Fibroblast of mammary gland (primary cell): ENCODE results near the gene DYNC1LI2.

ENCODE experiments used
- DNase-seq: peaks from one replicate; pipeline ENCODE4 v3.0.0-alpha.2; 2010; ENCODE audit warnings: low read depth
- H3K4me3 ChIP-seq: 2 replicates; pipeline ENCODE4 v1.5.1; 2011; ENCODE audit warnings: low read depth, mild to moderate bottlenecking, low read length, moderate library complexity; ENCODE audit not compliant: control insufficient read depth
- TF ChIP-seq, protein P1 (sequence below): conservative IDR thresholded peaks from 2 replicates; pipeline ENCODE4 v1.5.1; 2011; ENCODE audit warnings: low read depth, low read length, inconsistent platforms; ENCODE audit not compliant: control insufficient read depth, insufficient read depth

DYNC1LI2 gene

DNA sequence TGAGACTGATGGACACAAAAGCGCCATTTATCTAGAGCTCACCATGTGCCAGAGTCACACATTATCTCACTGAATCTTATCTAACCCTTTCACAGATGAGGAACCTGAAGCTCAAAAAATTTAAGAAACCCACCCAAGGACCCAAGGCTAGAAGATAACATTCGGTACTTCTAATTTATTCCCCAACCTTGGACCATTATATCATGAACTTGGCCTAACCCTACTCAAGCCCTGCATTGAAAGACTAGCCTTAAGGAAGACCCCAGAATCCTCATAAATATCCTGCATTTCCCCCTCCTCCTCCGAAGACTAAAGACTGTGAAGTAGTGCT, 548 bp upstream of the DYNC1LI2 start:
- no peak for DNase-seq
- peak overlapping the region; percentile 25 for H3K4me3 ChIP-seq
- TF ChIP-seq, protein P1, sequence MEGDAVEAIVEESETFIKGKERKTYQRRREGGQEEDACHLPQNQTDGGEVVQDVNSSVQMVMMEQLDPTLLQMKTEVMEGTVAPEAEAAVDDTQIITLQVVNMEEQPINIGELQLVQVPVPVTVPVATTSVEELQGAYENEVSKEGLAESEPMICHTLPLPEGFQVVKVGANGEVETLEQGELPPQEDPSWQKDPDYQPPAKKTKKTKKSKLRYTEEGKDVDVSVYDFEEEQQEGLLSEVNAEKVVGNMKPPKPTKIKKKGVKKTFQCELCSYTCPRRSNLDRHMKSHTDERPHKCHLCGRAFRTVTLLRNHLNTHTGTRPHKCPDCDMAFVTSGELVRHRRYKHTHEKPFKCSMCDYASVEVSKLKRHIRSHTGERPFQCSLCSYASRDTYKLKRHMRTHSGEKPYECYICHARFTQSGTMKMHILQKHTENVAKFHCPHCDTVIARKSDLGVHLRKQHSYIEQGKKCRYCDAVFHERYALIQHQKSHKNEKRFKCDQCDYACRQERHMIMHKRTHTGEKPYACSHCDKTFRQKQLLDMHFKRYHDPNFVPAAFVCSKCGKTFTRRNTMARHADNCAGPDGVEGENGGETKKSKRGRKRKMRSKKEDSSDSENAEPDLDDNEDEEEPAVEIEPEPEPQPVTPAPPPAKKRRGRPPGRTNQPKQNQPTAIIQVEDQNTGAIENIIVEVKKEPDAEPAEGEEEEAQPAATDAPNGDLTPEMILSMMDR: no peak

DNA sequence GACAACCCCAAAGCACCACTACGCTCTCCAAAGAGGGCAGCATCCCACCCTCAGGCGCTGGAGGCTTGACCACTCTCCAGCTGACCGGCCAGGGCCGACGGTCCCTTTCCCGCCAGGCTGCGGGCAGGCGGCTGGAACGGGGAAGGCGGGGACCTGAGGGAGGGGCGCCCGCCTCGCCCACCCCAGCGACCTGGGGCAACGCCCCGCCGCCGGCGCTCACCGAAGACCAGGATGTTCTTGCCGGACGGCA, 431 bp downstream of the DYNC1LI2 start:
- DNase-seq: no peak
- H3K4me3 ChIP-seq: peak overlapping the region; percentile 91
- TF ChIP-seq, protein P1: no peak

DNA sequence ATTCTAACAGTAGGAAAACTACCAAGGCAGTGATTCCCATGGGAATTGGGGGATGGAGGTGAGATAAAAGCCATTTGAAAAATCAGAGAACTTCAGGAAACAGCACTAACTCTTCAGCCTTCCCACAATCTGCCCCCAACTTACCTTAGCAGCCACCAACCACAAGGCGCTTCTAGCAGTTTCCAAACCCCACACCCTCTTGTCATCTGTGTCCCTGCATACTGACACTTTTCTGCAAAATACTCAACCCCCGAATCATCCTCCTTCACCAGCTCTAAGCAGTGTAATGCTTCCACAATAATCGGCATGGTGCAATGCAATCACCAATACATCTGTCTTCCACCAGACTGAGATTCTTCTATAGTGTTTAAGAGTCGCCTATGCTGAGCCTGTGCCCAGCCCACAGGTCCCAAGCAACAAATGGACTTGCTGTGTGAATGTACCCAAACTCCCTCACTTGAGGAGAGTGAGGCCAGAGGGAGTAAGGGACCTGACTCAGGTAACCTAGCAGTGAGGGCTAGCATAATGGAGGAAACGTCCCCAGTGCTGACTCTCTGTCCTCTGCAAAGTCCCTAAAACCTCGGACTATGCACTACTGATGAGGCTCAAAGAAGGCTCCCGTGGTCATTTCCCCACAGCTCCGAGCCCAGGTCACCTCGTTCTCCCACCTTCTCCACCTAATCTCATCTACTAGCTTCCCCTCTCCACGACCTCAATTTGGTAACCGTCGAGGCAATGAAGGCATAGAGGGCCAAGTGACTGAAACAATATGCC, 943 bp downstream of the DYNC1LI2 start:
- DNase-seq: no peak
- TF ChIP-seq, protein P1: no peak
- peak overlapping the region; percentile 91 for H3K4me3 ChIP-seq

DNA sequence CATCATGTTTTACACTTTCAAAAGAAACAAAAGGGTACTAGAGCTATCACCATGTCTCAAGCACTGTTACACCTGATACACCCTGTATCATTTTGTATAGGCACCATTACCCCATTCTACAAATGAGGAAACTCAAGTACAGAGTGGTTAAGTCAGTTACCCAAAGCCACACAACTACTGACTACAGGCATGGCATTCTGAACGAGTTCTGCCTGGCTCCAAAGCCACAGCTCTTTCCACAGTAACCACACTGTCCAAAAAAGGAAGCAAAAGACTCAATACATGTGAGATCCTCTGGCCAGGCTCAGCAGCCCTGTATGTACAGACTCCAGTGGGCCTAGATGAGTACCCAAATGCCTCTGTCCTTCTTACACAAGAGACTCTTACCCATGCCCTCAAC, 4.7 kb downstream of the DYNC1LI2 start:
- TF ChIP-seq, protein P1: no peak
- no peak overlapping the region for H3K4me3 ChIP-seq
- no peak for DNase-seq

DNA sequence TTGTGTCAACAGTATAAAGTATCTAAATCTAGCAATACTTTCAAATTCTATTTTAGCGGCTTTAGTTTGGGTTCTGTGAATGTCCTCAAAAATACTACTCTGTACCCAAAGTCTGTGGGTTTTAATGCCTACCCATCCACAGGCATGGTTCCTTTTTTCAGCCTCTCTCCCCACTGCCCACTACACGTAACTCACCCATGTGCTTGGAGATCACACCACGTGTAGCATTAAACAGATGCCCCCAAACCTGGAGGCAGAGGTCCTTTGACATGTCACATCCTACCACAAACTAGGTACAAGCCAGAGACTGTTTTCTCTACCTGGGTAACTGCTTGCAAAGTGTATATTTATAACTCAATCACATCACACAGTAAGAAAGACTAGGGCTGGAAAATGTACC, 5.4 kb downstream of the DYNC1LI2 start:
- DNase-seq: no peak
- no peak overlapping the region for H3K4me3 ChIP-seq
- TF ChIP-seq, protein P1: no peak

DNA sequence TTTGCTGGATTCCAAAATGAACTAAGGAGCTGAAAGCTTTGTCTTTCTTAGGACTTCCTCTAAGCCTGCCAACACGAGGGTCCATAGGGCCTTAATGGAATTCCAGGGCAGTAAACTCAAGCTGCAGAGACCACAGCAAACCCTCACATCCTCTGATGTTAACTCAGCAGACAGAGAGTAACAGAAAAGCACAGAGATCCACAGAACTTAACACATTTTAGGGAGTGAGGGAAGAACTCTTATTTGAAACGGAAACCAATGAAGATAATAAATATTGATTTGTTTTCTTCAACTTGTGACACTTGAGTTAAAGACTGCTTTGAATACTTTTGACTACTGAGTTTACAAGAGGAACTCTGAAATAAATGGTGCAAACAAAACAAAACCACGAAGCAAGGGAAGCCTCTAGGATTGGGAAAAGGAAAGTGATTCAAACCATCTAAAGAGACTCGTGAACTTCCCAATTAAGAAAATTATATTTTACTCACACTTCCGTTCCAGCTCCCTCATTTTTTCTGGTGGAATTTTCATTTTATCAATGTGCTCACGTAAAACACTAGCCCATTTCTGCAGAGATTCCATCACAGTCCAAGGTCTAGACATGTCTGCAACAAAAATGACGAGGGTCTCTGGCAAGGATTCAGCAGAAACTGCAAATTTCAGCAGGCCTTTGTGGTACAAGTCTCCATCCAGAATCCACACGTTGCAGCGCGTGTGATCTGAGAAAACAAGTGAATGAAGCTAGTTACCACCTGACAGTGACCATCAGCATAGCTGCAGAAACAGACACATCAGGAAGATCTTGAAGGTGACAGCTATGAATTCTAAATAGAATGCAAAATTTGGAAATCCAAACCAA, 9.2 kb downstream of the DYNC1LI2 start:
- TF ChIP-seq, protein P1: no peak
- no peak overlapping the region for H3K4me3 ChIP-seq
- peak; percentile 42 for DNase-seq
